Left colon (tissue), 2 donors: ENCODE results near the gene TLN1. TPM values are rescaled to one million over a fixed set of nuclear protein-coding genes. Genes with fewer than 3 reads are reported as not detected.

Source experiments
- ATAC-seq: fragments of 200-7000 bp; cut with Tn5 transposase; one replicate; pipeline ENCODE4 v1.9.1; 2020; ENCODE audit warnings: mild to moderate bottlenecking, moderate library complexity
- DNase-seq, 2 donors: peaks; one replicate each; pipeline ENCODE4 v3.0.0-alpha.2; 2020
- intact Hi-C, 2 donors: fragments of 100-400 bp; cut with DNase I in 1 of 2; cut with micrococcal nuclease in 1 of 2; formaldehyde crosslinking; loops; one replicate each; pipeline versions ENCODE4 v1.11.2 to v1.14.0; 2022; cut with DNase I, micrococcal nuclease
- total RNA-seq, 2 donors: library from RNA; stranded (reverse); fragmentation: NEBNext Ultra II Directional; extraction: Animal tissue kit (Norgen Biotek cat#: 25700); gene quantifications; one replicate each; pipeline ENCODE4 v1.2.1, GENCODE V29; 2021
- donor health status: DM: no; HTN: no; CAD: no.
- donor health status: DM: yes; HTN: yes; CAD: no.

The TLN1 gene
- total RNA-seq, 2 donors from 2014 or later = 142 to 172 TPM

DNA sequence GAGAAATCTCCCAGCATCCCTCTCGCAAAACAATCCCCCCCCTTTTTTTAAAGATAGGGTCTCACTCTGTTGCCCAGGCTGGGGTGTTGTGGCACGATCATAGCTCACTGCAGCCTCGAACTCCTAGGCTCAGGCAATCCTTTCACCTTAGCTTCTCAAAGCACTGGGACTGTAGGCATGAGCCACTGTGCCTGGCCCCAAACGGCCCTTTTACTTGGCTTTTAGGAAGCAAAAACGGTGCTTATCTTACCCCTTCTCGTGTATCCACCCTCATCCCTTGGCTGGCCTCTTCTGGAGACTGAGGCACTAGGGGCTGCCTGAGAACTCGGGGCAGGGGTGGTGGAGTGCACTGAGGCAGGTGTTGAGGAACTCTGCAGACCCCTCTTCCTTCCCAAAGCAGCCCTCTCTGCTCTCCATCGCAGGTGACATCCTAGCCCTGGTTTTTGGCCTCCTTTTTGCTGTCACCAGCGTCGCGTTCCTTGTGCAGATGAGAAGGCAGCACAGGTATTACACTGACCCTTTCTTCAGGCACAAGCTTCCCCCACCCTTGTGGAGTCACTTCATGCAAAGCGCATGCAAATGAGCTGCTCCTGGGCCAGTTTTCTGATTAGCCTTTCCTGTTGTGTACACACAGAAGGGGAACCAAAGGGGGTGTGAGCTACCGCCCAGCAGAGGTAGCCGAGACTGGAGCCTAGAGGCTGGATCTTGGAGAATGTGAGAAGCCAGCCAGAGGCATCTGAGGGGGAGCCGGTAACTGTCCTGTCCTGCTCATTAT lies 51.5 kb downstream of the TLN1 start:
- intact Hi-C loops = no loop called here
- DNase-seq (no peak), ATAC-seq (no peak)

DNA sequence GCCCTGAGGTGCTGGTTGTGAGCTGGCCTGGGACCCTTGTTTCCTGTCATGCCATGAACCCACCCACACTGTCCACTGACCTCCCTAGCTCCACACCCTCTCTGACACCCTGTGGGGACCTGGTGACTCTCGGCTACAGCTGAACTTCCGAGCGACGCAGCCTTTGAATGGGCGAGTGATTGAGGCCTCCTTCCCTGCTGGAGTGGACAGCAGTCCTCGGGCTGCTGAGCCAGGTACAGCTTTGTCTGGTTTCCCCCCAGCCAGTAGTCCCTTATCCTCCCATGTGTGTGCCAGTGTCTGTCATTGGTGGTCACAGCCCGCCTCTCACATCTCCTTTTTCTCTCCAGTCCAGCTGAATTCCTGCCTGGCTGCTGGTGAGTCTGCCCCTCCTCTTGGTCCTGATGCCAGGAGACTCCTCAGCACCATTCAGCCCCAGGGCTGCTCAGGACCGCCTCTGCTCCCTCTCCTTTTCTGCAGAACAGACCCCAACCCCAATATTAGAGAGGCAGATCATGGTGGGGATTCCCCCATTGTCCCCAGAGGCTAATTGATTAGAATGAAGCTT lies 52.1 kb downstream of the TLN1 start:
- DNase-seq (no peak), ATAC-seq (no peak)
- intact Hi-C loops = no loop called here

DNA sequence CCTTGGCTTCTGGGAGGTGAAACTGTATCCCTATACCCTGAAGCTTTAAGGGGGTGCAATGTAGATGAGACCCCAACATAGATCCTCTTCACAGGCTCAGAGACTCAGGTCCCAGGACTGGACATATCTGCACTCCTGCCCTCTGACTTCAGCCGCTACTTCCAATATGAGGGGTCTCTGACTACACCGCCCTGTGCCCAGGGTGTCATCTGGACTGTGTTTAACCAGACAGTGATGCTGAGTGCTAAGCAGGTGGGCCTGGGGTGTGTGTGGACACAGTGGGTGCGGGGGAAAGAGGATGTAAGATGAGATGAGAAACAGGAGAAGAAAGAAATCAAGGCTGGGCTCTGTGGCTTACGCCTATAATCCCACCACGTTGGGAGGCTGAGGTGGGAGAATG lies 52.9 kb downstream of the TLN1 start:
- ATAC-seq = no peak
- no peak for DNase-seq
- intact Hi-C loops = no loop called here

DNA sequence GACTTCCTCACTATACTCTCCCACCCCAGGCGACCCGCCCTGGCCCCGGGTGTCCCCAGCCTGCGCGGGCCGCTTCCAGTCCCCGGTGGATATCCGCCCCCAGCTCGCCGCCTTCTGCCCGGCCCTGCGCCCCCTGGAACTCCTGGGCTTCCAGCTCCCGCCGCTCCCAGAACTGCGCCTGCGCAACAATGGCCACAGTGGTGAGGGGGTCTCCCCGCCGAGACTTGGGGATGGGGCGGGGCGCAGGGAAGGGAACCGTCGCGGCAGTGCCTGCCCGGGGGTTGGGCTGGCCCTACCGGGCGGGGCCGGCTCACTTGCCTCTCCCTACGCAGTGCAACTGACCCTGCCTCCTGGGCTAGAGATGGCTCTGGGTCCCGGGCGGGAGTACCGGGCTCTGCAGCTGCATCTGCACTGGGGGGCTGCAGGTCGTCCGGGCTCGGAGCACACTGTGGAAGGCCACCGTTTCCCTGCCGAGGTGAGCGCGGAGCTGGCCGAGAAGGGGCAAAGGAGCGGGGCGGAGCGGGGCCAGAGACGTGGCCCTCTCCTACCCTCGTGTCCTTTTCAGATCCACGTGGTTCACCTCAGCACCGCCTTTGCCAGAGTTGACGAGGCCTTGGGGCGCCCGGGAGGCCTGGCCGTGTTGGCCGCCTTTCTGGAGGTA lies 56.1 kb downstream of the TLN1 start:
- intact Hi-C loops = no loop called here
- peak in 1 of 2 donors; percentile 62 for DNase-seq
- ATAC-seq = peak; percentile 81

DNA sequence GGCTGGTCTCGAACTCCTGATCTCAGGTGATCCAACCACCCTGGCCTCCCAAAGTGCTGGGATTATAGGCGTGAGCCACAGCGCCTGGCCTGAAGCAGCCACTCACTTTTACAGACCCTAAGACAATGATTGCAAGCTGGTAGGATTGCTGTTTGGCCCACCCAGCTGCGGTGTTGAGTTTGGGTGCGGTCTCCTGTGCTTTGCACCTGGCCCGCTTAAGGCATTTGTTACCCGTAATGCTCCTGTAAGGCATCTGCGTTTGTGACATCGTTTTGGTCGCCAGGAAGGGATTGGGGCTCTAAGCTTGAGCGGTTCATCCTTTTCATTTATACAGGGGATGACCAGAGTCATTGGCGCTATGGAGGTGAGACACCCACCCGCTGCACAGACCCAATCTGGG lies 56.8 kb downstream of the TLN1 start:
- peak; percentile 32 for ATAC-seq
- intact Hi-C loops = no loop called here
- no peak for DNase-seq

DNA sequence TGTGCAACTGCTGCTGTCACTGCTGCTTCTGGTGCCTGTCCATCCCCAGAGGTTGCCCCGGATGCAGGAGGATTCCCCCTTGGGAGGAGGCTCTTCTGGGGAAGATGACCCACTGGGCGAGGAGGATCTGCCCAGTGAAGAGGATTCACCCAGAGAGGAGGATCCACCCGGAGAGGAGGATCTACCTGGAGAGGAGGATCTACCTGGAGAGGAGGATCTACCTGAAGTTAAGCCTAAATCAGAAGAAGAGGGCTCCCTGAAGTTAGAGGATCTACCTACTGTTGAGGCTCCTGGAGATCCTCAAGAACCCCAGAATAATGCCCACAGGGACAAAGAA lies 58.0 kb downstream of the TLN1 start:
- intact Hi-C loops = no loop called here
- ATAC-seq = no peak
- DNase-seq = no peak

DNA sequence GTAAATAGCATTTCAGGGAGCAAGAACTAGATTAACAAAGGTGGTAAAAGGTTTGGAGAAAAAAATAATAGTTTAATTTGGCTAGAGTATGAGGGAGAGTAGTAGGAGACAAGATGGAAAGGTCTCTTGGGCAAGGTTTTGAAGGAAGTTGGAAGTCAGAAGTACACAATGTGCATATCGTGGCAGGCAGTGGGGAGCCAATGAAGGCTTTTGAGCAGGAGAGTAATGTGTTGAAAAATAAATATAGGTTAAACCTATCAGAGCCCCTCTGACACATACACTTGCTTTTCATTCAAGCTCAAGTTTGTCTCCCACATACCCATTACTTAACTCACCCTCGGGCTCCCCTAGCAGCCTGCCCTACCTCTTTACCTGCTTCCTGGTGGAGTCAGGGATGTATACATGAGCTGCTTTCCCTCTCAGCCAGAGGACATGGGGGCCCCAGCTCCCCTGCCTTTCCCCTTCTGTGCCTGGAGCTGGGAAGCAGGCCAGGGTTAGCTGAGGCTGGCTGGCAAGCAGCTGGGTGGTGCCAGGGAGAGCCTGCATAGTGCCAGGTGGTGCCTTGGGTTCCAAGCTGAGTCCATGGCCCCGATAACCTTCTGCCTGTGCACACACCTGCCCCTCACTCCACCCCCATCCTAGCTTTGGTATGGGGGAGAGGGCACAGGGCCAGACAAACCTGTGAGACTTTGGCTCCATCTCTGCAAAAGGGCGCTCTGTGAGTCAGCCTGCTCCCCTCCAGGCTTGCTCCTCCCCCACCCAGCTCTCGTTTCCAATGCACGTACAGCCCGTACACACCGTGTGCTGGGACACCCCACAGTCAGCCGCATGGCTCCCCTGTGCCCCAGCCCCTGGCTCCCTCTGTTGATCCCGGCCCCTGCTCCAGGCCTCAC lies 58.6 kb downstream of the TLN1 start, which contains the start of gene CA9:
TSS of gene CA9 (plus strand) at position 797 of the 893 bp plus-strand sequence. CDS start at position 829, 32 bp downstream.
- intact Hi-C loops = no loop called here
- DNase-seq (peak; percentile 36 to 70), ATAC-seq (peak; percentile 33)

DNA sequence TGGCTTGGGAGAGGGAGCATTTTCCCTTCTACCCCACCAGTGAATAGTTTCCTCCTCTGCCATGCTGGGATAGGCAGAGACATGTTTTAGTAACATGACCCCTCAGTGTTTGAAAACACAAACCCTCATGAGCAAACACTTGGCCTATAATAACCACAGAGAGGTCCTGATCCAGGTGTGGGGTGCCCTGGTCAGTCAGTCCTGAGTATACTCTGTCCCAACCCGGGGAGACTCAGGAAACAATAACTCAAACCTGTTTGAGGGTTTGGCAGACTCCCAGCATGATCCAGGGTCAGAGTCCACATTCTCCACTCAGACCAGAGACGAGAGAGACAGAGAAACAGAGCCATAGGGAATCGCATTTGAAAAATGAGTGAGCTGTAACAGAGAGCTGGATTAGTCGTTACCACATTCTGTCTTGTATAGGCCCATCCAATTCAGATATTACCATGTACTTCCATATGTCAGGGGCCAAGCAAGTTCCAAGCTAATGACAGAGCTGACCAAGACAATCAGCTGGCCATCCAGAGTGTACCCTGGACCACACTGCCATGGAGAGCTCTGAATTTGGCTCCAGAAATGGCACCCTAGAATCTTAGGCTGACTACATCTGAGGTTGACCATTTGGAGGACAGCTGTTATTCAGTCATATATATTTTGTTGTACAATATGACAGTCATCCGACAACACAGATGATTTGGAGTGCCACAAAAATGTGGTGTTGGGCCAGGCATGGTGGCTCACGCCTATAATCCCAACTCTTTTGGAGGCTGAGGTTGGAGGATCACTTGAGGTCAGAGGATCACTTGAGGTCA lies 62.5 kb downstream of the TLN1 start:
- intact Hi-C loops = no loop called here
- ATAC-seq (peak; percentile 81), DNase-seq (peak; percentile 82 to 85)

DNA sequence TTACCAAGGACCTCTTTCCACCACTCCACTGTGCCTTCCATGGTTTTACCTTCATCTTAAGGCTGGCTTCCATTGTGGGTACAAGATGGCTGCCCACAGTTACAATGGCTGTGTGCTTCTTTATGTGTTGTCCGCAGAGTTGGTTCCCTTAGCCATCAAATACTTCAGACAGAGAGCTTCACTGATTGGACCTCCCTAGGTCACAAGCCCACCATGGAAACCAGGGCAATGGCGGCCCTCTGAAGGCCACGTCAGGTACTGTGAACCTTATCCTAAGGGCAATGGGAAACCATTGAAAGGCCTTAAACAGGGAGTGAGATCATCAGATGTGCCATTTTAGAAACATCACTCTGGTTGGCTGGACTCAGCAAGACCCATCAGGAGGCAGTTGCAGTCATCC lies 64.1 kb downstream of the TLN1 start:
- DNase-seq = no peak
- ATAC-seq = no peak
- intact Hi-C loops = no loop called here

DNA sequence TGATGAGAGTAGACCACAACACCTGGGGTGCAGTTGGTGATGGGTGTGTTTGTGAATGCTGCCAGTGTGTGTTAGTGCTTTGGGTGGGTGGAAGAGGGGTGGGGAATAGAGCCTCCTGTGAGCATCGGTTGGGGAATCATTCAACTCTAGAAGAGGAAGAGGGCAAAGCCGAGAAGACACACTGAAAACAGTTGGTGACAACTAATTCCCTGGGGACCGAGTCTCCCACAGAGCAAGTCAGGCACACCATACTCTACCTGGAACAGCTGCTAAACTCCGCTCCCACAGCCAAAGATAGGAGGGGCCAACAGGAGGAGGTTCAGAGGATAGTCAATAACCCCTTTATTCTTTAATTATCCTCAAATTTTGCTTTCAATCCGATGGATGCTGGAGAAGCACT lies 65.4 kb downstream of the TLN1 start:
- intact Hi-C loops = no loop called here
- DNase-seq (no peak), ATAC-seq (no peak)

DNA sequence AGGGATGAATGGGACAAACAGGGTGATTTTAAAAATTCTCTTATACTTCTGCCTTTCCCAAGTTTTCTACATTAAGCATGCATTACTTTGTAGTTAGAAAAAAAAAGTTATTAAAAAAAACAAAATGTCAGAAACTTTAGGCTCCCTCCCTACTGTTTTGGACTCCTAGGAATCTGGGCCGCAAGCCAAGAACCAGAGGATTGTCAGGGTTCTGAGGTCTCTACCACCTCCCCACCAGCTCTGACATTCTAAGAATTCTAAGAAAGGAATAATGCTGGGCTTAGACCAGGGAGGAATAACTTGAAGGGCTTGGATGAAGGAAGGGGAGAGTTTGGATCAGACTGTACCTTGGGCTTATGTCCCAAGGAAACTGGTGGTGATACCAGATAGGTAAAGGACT lies 66.0 kb downstream of the TLN1 start:
- intact Hi-C loops = no loop called here
- no peak for DNase-seq
- no peak for ATAC-seq

DNA sequence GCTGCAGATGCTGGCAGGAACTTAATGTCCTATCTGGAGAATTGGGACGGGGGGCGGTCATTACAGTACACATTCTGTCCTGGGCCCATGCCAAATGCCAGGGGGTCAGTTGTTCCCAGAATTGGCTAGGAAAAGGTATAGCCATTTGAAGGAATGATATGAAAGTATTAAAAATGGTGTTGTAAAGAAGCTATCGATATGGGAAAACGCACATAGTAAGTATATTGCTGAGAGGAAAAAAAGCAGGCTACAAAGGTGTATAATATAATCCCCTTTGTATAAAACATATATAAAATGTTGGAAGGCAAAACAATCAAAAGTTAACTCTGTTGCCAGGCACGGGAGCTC lies 66.5 kb downstream of the TLN1 start:
- no peak for ATAC-seq
- DNase-seq = no peak
- intact Hi-C loops = no loop called here

DNA sequence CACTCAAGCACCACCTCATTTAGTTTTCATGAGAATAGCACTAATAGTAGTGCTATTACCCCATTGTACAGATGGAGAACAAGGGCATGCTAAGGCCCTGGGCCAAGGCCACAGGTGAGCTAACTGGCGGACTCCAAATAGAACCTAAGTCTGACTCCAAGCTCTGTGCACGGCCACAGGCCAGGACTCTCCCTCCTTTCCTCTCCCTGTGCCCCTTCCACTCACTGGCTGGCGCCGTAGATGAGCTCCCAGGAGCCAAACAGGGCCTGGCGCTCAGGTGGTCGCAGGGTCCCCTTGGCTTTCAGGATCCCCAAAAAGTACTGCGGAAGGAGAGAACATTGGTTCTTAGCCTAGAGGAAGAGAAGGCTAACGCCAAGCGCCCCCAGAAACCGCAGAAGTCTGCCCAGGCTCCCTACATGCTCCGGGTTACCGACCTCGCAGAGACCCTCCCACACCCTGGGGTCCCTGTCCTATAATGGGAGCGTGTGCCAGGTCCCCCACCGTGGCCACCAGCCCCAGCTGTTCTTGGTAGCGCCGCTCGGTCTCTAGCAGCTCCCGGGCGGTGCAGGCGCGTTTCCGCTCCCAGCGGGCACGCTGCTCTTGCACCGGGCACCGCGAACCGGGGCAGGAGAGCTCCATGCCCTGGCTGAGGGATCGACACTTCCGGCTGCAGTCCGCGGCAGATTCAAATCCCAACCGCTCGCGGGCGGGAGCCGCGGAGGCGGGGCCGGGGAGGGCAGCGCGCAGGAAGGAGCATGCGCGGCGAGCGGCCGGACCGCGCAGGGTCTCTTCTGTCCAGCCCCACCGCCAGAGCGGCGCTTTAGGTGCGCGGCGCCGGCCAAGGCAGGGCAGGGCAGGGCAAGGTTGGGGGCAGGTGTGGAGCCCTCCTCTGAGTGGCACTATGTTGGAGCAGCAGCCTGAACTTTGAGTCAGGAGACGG lies 67.2 kb downstream of the TLN1 start, which contains the start of gene ARHGEF39:
TSS of gene ARHGEF39 (minus strand) at position 665 of the 940 bp plus-strand sequence. CDS start at position 639, 26 bp downstream.
- ATAC-seq (peak; percentile 78), DNase-seq (peak; percentile 87 to 88)
- intact Hi-C loops = no loop called here

DNA sequence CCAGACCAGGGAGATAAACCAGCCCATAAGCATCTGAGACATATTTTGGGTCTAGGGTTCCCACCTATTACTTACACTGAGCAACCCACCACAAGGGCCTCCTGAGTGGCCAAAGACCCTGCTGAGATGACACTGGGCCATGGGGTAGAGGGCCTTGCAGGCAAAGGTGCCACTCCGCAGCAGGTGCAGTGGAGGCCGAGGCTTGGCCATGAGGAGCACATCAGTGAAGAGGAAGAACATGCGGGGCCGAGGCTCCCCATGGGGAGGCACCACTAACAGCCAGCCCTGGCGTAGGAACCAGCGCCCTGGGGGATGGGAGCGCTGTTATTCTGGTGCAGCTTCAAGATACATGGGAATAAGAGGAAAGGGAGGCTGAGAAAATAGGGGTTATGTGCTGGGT lies 69.6 kb downstream of the TLN1 start:
- DNase-seq (no peak), ATAC-seq (no peak)
- intact Hi-C loops = no loop called here

DNA sequence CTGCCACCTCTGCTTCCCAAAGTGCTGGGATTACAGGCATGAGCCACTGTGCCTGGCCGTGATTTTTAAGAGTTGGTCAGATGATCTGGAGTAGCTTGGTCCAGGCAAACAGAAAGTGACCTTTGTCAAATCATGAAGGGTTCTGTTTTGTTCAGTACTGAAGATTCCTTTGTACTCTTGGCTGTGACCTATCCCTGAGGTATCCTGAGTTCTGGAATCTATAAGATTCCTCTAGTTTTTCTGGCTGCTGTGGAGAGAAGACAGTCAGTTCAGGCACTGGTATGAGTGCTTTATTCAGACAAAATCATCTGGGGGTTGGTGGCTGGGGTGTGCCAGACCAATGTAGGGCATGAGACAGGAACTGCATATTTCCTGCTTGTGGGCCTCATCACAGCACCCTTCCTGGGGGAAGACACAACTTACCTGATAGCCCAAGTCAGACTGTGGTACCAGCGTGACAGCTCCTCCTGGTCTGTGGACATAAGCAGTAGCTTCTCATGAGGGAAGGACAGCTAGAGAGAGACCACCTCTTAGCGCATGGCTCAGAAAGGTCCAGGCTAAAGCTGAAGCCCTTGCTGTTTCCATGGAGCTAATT lies 70.1 kb downstream of the TLN1 start:
- intact Hi-C loops = no loop called here
- ATAC-seq = no peak
- DNase-seq = no peak

DNA sequence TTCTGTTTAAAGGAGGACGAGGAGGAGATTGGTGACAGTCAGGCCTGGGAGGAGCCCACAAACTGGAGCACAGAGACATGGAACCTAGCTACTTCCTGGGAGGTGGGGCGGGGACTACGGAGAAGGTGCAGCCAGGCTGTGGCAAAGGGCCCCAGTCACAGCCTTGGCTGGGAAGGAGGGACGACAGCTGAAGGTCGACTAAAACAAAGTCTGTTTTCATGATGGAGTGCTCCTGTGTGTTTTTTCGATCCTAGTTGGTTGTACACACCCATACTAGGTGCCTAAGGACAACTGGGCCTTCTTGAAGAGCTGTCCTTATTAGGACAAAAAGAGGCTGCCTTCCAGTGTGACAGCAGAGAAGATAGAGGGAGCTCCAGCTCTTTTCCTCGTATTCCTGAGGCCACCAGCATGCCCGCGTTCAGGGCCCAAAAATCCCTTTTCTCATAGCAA lies 71.0 kb downstream of the TLN1 start:
- ATAC-seq = peak; percentile 43
- intact Hi-C loops = no loop called here
- DNase-seq = peak; percentile 76 to 77

DNA sequence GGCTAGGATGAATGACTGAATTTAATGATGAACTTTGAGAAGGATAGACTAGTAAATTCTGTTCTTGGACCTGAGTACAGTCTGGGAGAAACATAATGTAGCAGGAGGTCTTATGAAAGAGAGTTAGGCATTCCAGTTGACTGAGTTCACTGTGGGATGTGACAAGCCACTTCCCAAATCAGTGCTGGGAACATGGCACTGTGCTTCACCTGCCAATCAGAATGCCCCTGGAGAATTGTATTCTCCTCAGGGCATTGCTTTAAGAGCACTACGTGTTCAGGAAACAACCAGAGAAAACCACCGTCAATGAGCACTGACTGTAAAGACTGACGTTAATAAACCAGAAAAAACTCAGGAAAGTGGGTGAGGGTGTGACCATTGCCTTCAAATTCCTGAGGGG lies 72.7 kb downstream of the TLN1 start:
- ATAC-seq = no peak
- intact Hi-C loops = loop anchor here in 1 of 2 donors (5.0 to 10.0 kb wide), 2 partner anchors 33 to 75 kb away; partner anchors contain the start of genes CREB3 and TLN1
- DNase-seq = no peak
